Astrocyte of the cerebellum (primary cell): ENCODE data around the gene KCNK3.

Experiments used
- DNase-seq: peaks from one replicate; pipeline ENCODE4 v3.0.0-alpha.2; 2011; ENCODE audit warnings: low read depth
- H3K4me3 ChIP-seq: 2 replicates; pipeline ENCODE4 v1.5.1; 2011; ENCODE audit warnings: mild to moderate bottlenecking, low read depth, low read length, moderate library complexity
- in situ Hi-C: cut with HindIII; loops from 2 replicates; pipeline ENCODE4 v1.10.0; 2017; ENCODE audit warnings: low sequenced_read_pairs
- TF ChIP-seq, protein P1 (sequence below): IDR thresholded peaks from 2 replicates; pipeline ENCODE4 v1.5.1; 2012; ENCODE audit warnings: low read length, low read depth, moderate library complexity, mild to moderate bottlenecking; ENCODE audit errors: missing control alignments

Gene KCNK3

DNA sequence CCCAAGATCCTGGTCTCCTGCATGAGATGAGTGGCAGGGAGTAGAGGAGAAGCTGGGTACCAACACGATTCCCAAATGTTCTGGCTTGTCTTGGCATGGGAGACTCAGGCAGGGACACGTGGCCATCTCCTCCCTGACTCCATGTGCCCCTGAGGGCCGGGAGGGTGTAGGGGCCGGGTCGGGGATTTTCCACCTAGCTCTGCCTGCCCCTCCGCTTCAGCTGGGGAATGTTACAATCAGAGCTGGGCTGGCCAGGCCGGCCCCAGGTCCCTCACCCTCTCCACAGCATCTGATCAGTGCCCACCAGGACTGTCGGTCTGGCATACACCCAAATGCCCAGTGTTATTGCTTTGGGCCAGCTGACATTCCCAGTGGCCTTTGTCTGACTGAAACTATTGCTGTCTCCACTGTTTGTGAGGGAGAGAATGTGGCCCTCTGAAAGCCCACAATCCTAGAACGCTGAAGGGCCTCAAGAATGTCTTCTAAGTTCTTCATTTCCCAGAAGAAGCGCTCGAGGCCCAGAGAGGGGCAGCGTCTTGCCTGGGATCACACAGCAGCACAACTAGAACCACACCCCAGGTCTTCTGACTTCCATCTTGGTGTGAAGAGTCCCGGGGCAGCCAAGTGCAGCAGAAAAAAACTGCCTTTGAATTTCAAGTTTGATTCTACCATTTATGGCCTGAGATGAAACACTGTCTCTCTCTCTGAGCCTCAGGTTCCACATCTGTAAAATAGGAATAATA is 23.2 kb downstream of the KCNK3 start:
- TF ChIP-seq, protein P1, sequence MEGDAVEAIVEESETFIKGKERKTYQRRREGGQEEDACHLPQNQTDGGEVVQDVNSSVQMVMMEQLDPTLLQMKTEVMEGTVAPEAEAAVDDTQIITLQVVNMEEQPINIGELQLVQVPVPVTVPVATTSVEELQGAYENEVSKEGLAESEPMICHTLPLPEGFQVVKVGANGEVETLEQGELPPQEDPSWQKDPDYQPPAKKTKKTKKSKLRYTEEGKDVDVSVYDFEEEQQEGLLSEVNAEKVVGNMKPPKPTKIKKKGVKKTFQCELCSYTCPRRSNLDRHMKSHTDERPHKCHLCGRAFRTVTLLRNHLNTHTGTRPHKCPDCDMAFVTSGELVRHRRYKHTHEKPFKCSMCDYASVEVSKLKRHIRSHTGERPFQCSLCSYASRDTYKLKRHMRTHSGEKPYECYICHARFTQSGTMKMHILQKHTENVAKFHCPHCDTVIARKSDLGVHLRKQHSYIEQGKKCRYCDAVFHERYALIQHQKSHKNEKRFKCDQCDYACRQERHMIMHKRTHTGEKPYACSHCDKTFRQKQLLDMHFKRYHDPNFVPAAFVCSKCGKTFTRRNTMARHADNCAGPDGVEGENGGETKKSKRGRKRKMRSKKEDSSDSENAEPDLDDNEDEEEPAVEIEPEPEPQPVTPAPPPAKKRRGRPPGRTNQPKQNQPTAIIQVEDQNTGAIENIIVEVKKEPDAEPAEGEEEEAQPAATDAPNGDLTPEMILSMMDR, result no peak
- no peak overlapping the region for H3K4me3 ChIP-seq
- DNase-seq, result no peak
- in situ Hi-C loops, result no loop called here

DNA sequence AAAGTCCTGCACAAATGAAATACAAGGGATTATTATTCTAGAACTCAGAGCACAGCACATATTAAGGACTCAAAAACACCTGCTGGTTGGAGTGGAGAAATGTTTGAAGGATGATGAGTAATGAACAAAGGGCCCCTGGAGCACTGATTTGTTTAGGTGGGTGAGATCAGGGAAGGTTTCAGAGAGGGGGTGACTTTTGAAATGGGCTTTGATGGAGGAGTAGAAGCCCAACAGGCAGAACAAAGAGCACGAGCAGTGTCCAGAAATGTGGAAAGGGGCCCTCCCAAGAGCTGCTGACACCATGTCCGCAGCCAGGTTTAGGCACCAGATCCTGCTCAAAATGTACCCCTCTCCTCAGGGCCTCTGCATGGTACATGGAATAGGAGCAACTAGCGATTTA is 23.8 kb downstream of the KCNK3 start:
- in situ Hi-C loops, result no loop called here
- TF ChIP-seq, protein P1, result no peak

DNA sequence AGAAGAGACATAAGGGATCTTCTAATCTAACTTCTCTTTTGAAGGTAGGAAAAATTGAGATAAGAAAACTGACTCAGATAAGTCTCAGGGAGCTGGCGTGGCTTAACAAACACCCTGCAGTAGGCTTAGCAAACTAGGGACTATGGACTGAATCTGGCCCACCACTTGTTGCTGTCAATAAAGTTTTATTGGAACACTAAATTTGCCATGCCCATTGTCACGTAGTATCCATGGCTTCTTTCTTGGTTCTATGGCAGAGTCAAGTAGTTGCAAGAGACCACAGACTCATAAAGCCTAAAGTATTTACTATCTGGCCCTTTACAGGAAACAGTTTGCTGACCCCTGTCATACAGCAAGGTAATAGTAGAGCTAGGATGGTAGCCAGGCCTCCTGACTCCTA is 24.2 kb downstream of the KCNK3 start:
- TF ChIP-seq, protein P1, result no peak
- no peak for DNase-seq
- in situ Hi-C loops, result no loop called here

More for the DNA sequence above, 23.8 kb downstream of the KCNK3 start:
- DNase-seq, result no peak
- H3K4me3 ChIP-seq, result no peak overlapping the region

DNA sequence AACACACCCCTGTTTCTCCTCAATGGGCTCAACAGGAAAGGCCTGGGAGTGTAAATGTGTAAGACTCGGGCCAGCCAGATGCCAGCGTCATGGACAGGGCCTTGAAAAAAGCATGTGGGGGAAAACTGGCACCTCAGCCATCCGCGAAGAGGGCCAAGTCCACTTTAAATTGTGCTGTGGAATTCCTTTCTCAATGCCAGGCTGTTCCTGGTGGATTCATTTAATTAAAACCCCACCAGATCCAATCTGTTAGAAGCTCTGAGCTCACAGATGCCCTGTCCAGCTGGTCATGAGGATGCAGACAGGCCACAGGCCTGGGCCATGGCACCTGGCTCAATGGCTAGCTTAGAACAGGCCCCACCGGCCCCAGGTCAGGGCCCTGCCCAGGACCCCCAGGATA is 24.8 kb downstream of the KCNK3 start:
- TF ChIP-seq, protein P1, result no peak
- no peak for DNase-seq
- H3K4me3 ChIP-seq, result no peak overlapping the region
- in situ Hi-C loops, result no loop called here

More for the DNA sequence above, 24.2 kb downstream of the KCNK3 start:
- no peak overlapping the region for H3K4me3 ChIP-seq

DNA sequence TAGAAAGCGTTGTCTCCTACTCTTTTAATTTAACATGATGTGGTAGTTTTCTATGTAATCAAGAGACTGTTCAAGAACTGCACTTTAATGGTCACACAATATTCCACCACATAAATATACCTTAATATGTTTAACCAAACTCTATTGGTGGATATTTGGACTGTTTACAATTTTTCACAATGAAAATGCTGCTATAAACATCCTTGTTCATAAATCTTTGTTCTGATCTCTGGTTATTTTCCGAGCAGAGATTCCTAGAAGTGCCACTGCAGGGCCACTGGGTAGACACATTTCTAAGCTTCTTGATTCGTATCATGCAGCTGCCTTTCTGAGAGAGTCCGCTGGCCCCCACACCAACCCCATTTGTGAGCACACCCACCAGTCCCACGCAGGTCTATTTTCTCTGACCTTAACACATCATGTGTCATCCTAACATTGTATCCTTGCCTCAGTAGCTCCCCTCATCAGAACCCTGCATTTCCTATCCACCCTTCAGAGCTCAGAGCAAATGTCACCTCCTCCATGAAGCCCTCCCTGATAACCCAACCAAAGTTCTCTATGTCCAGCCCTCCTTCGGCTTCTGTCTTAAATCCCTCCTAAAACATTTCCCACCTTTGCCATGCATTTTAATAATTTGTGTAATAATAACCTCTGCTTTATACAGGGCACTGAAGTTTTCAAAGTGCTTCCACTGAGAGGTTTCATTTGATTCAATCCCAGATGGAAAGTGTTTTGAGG is 26.6 kb downstream of the KCNK3 start:
- in situ Hi-C loops, result no loop called here
- no peak overlapping the region for H3K4me3 ChIP-seq
- TF ChIP-seq, protein P1, result no peak
- no peak for DNase-seq

DNA sequence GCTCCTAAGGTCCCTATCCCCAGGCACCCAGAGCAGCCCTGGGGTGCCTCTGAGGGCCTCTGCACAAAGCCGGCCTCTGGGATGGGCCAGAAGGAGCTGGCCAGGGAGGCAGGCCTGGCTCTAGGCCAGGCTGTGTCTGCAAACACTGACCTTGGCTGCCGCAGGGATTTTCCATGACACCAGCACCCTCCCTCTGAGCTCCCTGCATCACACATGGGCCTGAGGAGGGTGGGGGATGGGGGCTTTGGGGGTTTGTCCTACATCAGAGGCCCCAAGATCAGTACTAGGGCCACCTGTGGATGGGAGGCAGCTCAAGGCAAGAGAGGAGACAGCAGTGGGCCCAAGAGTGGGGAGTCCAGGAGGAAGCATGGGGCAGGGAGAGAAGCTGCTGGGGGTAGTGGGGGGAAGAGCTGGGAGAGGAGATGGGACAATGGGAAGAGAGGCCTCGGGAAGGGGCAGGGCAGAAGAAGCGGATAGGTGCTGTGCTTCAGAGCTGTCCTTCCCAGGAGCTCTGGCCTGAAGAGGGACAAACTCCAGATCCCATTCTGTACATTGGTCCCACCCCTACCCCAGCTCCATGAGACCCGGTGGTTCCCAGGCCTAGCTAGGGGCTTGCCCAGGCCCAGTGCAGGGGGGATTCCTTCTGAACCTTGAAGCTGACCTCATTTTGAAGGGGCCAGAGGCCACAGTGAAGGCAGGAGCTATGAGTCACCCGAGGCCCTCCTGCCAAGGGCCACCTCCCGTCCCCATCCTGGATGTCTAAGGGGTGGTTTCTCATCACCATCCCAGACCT is 28.0 kb downstream of the KCNK3 start:
- in situ Hi-C loops, result no loop called here
- TF ChIP-seq, protein P1, result no peak
- no peak overlapping the region for H3K4me3 ChIP-seq
- peak; percentile 28 for DNase-seq
